DOHH2 (cell line): ENCODE measurements around the gene YTHDC1.

ENCODE experiments used
- EZH2phosphoT487 ChIP-seq: fragments of 200-600 bp; sonication (generic); IDR thresholded peaks from 2 replicates; pipeline ENCODE4 v1.6.1; 2017; ENCODE audit warnings: borderline replicate concordance, mild to moderate bottlenecking, antibody characterized with exemption, low read length, moderate library complexity, mixed read lengths
- TF ChIP-seq, protein P1 (sequence below): fragments of 200-600 bp; sonication (generic); IDR thresholded peaks from one replicate; pipeline ENCODE4 v1.5.1; 2014; ENCODE audit warnings: antibody characterized with exemption, mild to moderate bottlenecking, low read depth, low read length; ENCODE audit not compliant: poor library complexity, severe bottlenecking

GRCh38 chr4:68344785-68345184 lies 5.1 kb downstream of the YTHDC1 start:
- TF ChIP-seq, protein P1, sequence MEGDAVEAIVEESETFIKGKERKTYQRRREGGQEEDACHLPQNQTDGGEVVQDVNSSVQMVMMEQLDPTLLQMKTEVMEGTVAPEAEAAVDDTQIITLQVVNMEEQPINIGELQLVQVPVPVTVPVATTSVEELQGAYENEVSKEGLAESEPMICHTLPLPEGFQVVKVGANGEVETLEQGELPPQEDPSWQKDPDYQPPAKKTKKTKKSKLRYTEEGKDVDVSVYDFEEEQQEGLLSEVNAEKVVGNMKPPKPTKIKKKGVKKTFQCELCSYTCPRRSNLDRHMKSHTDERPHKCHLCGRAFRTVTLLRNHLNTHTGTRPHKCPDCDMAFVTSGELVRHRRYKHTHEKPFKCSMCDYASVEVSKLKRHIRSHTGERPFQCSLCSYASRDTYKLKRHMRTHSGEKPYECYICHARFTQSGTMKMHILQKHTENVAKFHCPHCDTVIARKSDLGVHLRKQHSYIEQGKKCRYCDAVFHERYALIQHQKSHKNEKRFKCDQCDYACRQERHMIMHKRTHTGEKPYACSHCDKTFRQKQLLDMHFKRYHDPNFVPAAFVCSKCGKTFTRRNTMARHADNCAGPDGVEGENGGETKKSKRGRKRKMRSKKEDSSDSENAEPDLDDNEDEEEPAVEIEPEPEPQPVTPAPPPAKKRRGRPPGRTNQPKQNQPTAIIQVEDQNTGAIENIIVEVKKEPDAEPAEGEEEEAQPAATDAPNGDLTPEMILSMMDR: no peak
- TF ChIP-seq EZH2phosphoT487: no peak
